22Rv1 (cell line): Measurements from ENCODE around the gene MEDAG.

ENCODE experiments used
- H3K27ac ChIP-seq: fragments of 450-650 bp; 2 replicates; pipeline ENCODE4 v1.5.1; 2017
- ZFX ChIP-seq: fragments of 450-650 bp; IDR thresholded peaks from 2 replicates; pipeline ENCODE4 v1.6.1; 2017; ENCODE audit warnings: antibody characterized with exemption, borderline replicate concordance
- TF ChIP-seq, protein P1 (sequence below): fragments of 450-650 bp; IDR thresholded peaks from 2 replicates; pipeline ENCODE4 v1.5.1; 2017; ENCODE audit warnings: mild to moderate bottlenecking

Gene MEDAG

DNA sequence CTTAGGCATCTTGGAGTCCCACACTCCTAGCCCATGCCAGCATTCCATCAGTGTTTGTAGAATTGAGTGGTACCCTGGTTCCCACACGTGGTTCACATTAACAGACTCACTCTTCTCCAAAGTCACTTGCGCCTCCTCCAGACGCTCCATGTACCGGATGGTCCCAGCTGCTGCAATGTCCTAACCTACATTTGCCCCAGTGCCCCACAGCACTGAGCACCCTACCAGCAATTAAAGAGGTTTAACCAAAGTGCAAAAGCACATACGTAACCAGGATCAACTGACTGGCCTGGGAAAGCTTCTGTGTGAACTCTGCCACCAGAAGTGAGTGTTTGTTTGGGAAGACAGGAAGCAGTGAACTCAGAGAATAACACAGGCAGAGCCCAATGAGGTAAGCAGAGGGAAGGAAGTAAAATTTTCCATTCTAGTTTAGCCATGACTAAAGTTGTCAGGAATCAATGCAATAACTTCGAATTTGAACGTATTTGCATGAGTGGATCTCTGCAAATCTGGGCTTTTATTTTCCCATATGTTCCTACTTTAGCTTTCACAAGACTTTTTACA, 7.3 kb upstream of the MEDAG start:
- TF ChIP-seq ZFX: no peak
- TF ChIP-seq, protein P1, sequence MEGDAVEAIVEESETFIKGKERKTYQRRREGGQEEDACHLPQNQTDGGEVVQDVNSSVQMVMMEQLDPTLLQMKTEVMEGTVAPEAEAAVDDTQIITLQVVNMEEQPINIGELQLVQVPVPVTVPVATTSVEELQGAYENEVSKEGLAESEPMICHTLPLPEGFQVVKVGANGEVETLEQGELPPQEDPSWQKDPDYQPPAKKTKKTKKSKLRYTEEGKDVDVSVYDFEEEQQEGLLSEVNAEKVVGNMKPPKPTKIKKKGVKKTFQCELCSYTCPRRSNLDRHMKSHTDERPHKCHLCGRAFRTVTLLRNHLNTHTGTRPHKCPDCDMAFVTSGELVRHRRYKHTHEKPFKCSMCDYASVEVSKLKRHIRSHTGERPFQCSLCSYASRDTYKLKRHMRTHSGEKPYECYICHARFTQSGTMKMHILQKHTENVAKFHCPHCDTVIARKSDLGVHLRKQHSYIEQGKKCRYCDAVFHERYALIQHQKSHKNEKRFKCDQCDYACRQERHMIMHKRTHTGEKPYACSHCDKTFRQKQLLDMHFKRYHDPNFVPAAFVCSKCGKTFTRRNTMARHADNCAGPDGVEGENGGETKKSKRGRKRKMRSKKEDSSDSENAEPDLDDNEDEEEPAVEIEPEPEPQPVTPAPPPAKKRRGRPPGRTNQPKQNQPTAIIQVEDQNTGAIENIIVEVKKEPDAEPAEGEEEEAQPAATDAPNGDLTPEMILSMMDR: no peak
- H3K27ac ChIP-seq: no peak overlapping the region

GRCh38 chr13:30900436-30900835, 5.6 kb upstream of the MEDAG start:
- H3K27ac ChIP-seq: no peak overlapping the region
- no peak for TF ChIP-seq ZFX
- TF ChIP-seq, protein P1: no peak

DNA sequence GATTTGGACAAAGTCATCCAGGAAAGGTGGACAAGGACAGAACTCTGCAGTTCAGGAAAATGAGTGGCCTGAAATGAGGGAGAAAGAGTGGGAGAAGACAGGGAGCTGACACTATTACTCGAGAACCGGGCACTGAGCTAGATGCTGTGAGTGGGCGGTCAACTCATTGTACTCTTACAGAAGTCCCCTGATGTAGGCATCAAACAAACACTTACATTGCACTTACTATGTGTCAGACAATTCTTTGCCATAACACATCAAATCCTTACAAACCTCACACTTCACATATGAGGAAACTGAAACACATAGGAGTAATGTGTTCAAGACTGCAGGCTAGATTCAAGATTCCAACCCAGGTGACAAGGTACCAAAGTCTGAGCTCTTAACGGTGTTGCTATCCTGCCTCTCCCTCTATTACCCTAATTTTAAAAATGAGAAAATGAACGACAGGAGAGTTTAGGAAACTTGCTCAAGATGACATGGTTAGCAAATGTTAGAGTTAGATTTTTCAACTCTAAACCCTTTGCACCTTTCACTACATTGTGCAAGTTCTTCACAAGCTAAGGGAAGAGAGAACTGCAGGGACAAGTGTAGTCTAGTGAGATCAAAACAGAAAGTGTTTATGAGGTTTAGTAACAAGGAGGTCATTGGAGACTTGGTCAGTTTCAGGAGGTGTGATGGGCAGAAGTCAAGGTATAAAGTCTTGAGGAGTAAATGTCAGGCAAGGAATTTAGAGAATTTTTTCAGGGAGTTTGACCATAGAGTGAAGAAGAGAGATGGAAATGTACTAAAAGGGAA, 4.9 kb upstream of the MEDAG start:
- no peak overlapping the region for H3K27ac ChIP-seq
- TF ChIP-seq ZFX: no peak
- TF ChIP-seq, protein P1: no peak

GRCh38 chr13:30904043-30904442, 2.0 kb upstream of the MEDAG start:
- H3K27ac ChIP-seq: no peak overlapping the region
- TF ChIP-seq, protein P1: no peak
- TF ChIP-seq ZFX: no peak

DNA sequence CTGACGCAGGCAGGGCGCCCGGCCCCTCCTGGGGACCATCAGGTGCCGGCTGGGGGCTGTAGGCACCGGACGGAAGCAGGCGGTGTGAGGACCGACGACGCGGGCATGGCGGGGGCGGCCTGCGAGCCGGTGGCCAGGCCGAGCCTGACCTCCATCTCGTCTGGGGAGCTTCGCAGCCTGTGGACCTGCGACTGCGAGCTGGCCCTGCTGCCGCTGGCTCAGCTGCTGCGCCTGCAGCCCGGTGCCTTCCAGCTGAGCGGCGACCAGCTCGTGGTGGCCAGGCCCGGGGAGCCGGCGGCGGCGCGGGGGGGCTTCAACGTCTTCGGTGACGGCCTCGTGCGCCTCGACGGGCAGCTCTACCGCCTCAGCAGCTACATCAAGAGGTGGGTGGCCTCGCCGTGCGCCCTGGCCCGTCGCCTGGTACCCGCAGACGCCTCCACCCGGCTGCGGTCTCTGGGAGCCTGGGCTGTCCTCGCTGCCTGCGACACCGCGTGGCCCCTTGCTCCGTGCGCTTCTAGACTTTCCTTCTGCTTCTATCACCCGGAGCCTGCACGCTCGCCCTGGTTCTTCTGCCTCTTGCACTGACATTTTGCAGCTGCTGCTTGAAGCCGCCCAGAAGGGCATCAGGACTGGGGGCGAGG, 460 bp downstream of the MEDAG start:
- no peak overlapping the region for H3K27ac ChIP-seq
- TF ChIP-seq, protein P1: no peak
- no peak for TF ChIP-seq ZFX

DNA sequence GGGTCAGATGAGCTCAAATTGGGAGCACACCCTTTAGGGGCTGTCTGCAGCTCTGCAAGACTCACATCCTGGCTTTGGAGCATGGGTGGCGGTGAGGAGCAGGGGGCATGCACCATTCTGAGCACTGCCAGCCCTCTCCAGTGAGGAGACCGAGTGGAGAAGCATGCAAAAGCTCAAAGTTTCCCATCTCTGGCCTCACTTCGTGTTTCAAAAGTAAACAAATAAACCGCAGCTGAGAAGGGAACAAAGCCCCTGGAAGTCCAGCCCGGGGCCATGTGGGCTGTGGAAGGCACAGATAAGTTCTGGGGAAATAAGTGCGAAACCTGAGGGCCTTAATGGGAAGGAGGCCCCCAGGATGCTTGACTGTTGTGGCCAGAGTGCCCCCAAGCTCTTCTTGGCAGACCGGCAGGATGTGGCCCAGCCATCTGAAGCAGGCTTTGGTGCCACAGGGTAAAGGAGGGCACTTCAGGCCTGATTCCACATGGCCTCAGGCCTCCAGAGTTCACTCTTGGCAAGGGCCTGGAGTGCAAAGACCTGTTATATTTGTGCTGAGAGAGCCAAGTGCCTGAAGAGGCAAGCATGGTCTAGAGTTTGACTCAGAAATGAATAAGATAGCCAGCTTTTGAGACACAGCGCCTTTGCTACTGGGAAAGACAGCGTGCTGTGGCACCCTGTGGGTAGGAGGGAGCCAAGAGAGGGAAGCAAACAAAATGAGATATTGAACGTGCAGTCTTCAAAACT, 1.2 kb downstream of the MEDAG start:
- H3K27ac ChIP-seq: no peak overlapping the region
- no peak for TF ChIP-seq ZFX
- TF ChIP-seq, protein P1: no peak
